Cardiac muscle cell (in vitro differentiated cells and primary cell): Measurements from ENCODE around the gene CXCL12. TPM values are rescaled to one million over a fixed set of nuclear protein-coding genes. Genes with fewer than 3 reads are reported as not detected.

Source experiments
- DNase-seq, 2 donors: peaks; one replicate each; pipeline versions ENCODE4 v3.0.0 to v3.0.0-alpha.2; 2010 to 2017; ENCODE audit warnings: low read depth in 1 of 2, low spot score in 1 of 2
- H3K27ac ChIP-seq: fragments of 200-600 bp; sonication (generic); 2 replicates; pipeline ENCODE4 v1.5.1; 2016
- H3K27me3 ChIP-seq: fragments of 200-600 bp; sonication (generic); 2 replicates; pipeline ENCODE4 v1.6.0; 2016; ENCODE audit warnings: control low read depth
- H3K36me3 ChIP-seq: fragments of 200-600 bp; sonication (generic); 2 replicates; pipeline ENCODE4 v1.5.1; 2016; ENCODE audit warnings: control low read depth
- H3K4me1 ChIP-seq: fragments of 200-600 bp; sonication (generic); 2 replicates; pipeline ENCODE4 v1.8.1; 2017; ENCODE audit warnings: low read depth, mild to moderate bottlenecking, mixed run types
- H3K4me3 ChIP-seq: fragments of 200-600 bp; sonication (generic); 2 replicates; pipeline ENCODE4 v1.5.1; 2016; ENCODE audit warnings: mild to moderate bottlenecking
- H3K9me3 ChIP-seq: fragments of 200-600 bp; sonication (generic); 2 replicates; pipeline ENCODE4 v1.5.1; 2017; ENCODE audit warnings: low read depth, mild to moderate bottlenecking, control low read depth
- polyA plus RNA-seq: library from polyadenylated mRNA; unstranded; fragments of >200 nt; fragmentation: Nextera tagmentation; extraction: Ambion mirVana; gene quantifications from 2 replicates; pipeline ENCODE4 v1.2.1, GENCODE V29; 2016
- total RNA-seq: library from RNA; depleted of rRNA; stranded (reverse); fragments of >200 nt; gene quantifications from 2 replicates; pipeline ENCODE4 v1.2.3, GENCODE V29; 2016
- TF ChIP-seq, protein P1 (sequence below): IDR thresholded peaks from 2 replicates; pipeline ENCODE4 v1.5.1; 2012; ENCODE audit warnings: low read depth, mild to moderate bottlenecking, low read length

The CXCL12 gene
- total and polyA plus RNA-seq, 2 experiments from 2014 or later: 10.1 to 68.9 TPM

GRCh38 chr10:44387853-44388251 is 3.0 kb upstream of the CXCL12 start:
- H3K9me3 ChIP-seq: no peaks in the 10 kb centered on the region
- TF ChIP-seq, protein P1, sequence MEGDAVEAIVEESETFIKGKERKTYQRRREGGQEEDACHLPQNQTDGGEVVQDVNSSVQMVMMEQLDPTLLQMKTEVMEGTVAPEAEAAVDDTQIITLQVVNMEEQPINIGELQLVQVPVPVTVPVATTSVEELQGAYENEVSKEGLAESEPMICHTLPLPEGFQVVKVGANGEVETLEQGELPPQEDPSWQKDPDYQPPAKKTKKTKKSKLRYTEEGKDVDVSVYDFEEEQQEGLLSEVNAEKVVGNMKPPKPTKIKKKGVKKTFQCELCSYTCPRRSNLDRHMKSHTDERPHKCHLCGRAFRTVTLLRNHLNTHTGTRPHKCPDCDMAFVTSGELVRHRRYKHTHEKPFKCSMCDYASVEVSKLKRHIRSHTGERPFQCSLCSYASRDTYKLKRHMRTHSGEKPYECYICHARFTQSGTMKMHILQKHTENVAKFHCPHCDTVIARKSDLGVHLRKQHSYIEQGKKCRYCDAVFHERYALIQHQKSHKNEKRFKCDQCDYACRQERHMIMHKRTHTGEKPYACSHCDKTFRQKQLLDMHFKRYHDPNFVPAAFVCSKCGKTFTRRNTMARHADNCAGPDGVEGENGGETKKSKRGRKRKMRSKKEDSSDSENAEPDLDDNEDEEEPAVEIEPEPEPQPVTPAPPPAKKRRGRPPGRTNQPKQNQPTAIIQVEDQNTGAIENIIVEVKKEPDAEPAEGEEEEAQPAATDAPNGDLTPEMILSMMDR: no peak
- no peak overlapping the region for H3K27ac ChIP-seq
- H3K4me1 ChIP-seq: peaks cover 10% of the 10 kb centered on the region
- no peak overlapping the region for H3K4me3 ChIP-seq
- no peaks in the 10 kb centered on the region for H3K36me3 ChIP-seq
- DNase-seq: no peak
- H3K27me3 ChIP-seq: peaks cover 28% of the 10 kb centered on the region

DNA sequence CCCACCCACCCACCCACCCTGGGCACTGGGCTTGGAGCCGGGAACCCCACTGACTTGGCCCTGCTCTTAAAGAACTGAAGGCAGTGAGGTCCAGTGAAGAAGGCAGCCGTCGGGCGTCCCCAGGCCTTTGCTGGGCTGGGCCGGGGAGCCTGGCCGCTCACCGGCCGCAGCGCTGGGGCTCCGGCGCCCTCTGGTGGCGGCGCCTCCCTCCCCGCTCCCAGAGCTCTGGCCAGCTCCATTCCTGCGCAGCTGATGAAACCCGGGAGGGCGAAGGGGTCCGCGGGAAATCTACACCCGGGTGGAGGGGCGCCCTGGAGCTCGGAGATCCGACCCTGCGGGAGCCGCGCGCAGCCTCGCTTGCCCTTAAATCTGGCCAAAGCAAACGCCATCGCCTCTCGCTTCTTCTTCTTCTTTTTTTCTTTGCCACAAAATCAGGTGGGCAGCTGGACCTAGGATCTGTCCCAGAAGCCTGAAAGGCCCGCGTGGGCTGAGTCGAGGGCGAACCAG is 1.7 kb upstream of the CXCL12 start:
- TF ChIP-seq, protein P1: peak; percentile 91
- H3K4me1 ChIP-seq: peaks cover 16% of the 10 kb centered on the region
- peak; percentile 86 to 88 for DNase-seq
- no peak overlapping the region for H3K27ac ChIP-seq
- H3K36me3 ChIP-seq: no peaks in the 10 kb centered on the region
- H3K27me3 ChIP-seq: peaks cover 28% of the 10 kb centered on the region
- no peak overlapping the region for H3K4me3 ChIP-seq
- no peaks in the 10 kb centered on the region for H3K9me3 ChIP-seq

GRCh38 chr10:44385696-44386441 is 972 bp upstream of the CXCL12 start:
- Histone ChIP-seq H3K9me3 (no peaks in the 10 kb centered on the region), H3K4me1 (peaks cover 21% of the 10 kb centered on the region), H3K27me3 (peaks cover 28% of the 10 kb centered on the region), H3K36me3 (no peaks in the 10 kb centered on the region), H3K4me3 (peak overlapping the region; percentile 40), H3K27ac (no peak overlapping the region)
- TF ChIP-seq, protein P1: no peak
- DNase-seq: peak in 1 of 2 donors; percentile 34

- Histone ChIP-seq H3K4me1 (peaks cover 27% of the 10 kb centered on the region), H3K4me3 (peak overlapping the region; percentile 40), H3K27ac (no peak overlapping the region), H3K9me3 (no peaks in the 10 kb centered on the region), H3K27me3 (peaks cover 28% of the 10 kb centered on the region), H3K36me3 (no peaks in the 10 kb centered on the region)
- TF ChIP-seq, protein P1: no peak
- DNase-seq: no peak
Measured at GRCh38 chr10:44384601-44385025, 284 bp downstream of the CXCL12 start.

- no peaks in the 10 kb centered on the region for H3K36me3 ChIP-seq
- no peaks in the 10 kb centered on the region for H3K9me3 ChIP-seq
- H3K27me3 ChIP-seq: peaks cover 28% of the 10 kb centered on the region
- H3K4me3 ChIP-seq: peak overlapping the region; percentile 40
- TF ChIP-seq, protein P1: no peak
- no peak overlapping the region for H3K27ac ChIP-seq
- H3K4me1 ChIP-seq: peaks cover 28% of the 10 kb centered on the region
- DNase-seq: peak; percentile 56 to 63
Measured at GRCh38 chr10:44383749-44384600, 922 bp downstream of the CXCL12 start.
